ENCODE results near the gene CRNKL1.

DNA sequence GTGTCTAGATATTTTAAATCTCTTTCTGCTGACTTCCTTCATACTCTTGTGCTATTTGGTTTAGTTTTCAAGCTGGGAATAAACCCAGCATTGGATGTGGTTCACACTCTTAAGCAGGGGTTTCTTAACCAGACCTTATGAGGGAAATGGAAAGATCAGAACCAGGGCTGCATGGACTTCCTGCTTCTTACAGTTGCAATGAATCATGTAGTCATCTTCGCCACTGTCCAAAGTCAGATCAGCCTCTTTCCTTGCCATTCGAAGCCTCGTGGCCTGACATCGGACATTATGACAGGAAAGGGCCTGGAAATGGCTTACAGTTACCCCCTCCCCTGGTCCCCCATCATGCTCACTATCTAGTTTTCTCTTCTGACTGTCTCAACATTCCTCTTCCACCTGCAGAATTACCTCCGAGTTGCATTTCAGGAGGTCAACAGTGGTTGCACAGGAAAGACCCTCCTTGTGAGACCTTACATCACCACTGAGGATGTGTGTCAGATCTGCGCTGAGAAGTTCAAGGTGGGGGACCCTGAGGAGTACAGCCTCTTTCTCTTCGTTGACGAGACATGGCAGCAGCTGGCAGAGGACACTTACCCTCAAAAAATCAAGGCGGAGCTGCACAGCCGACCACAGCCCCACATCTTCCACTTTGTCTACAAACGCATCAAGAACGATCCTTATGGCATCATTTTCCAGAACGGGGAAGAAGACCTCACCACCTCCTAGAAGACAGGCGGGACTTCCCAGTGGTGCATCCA is 51.9 kb downstream of the CRNKL1 start:
- TF ChIP-seq POLR2A (IDR thresholded peaks at IDR 0.05): no peak
- TF ChIP-seq, protein P1, sequence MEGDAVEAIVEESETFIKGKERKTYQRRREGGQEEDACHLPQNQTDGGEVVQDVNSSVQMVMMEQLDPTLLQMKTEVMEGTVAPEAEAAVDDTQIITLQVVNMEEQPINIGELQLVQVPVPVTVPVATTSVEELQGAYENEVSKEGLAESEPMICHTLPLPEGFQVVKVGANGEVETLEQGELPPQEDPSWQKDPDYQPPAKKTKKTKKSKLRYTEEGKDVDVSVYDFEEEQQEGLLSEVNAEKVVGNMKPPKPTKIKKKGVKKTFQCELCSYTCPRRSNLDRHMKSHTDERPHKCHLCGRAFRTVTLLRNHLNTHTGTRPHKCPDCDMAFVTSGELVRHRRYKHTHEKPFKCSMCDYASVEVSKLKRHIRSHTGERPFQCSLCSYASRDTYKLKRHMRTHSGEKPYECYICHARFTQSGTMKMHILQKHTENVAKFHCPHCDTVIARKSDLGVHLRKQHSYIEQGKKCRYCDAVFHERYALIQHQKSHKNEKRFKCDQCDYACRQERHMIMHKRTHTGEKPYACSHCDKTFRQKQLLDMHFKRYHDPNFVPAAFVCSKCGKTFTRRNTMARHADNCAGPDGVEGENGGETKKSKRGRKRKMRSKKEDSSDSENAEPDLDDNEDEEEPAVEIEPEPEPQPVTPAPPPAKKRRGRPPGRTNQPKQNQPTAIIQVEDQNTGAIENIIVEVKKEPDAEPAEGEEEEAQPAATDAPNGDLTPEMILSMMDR (IDR thresholded peaks at IDR 0.05): no peak
